Measurements from ENCODE around the gene CHAF1B.
"Not testable (repeated sequence)": the region's sequence is repeated elsewhere in the genome, so short reads cannot be mapped to it uniquely, and the experiment has no call there.

Gene CHAF1B

GRCh38 chr21:36385233-36386030 is at the start of gene CHAF1B:
Gene CHAF1B, plus strand, starts transcription at chr21:36385392. Its CDS starts 745 bp downstream, at chr21:36386137.
- peak; percentile 72 for DNase-seq (ENCODE audit: low spot score)

GRCh38 chr21:36337099-36337509 is 48.1 kb upstream of the CHAF1B start:
- no peak for DNase-seq (ENCODE audit: low spot score)

- DNase-seq (ENCODE audit: low spot score) = no peak
These were observed 46.2 kb upstream of the CHAF1B start for GRCh38 chr21:36338975-36339374.

- not testable (repeated sequence) for DNase-seq (ENCODE audit: low spot score)
These were observed 42.6 kb upstream of the CHAF1B start for GRCh38 chr21:36342581-36342980.

- DNase-seq (ENCODE audit: low spot score) = no peak
These were observed 40.3 kb upstream of the CHAF1B start for GRCh38 chr21:36344931-36345330.

GRCh38 chr21:36347278-36347961 is 37.8 kb upstream of the CHAF1B start:
- DNase-seq (ENCODE audit: low spot score) = no peak

GRCh38 chr21:36347962-36348328 is 37.2 kb upstream of the CHAF1B start:
- DNase-seq (ENCODE audit: low spot score) = no peak

GRCh38 chr21:36349315-36349714 is 35.9 kb upstream of the CHAF1B start:
- no peak for DNase-seq (ENCODE audit: low spot score)

- no peak for DNase-seq (ENCODE audit: low spot score)
These were observed 34.8 kb upstream of the CHAF1B start for GRCh38 chr21:36350282-36350910.

GRCh38 chr21:36354918-36355680 is 30.1 kb upstream of the CHAF1B start:
- no peak for DNase-seq (ENCODE audit: low spot score)

- no peak for DNase-seq (ENCODE audit: low spot score)
These were observed 29.3 kb upstream of the CHAF1B start for GRCh38 chr21:36355868-36356267.

GRCh38 chr21:36359185-36359584 is 26.0 kb upstream of the CHAF1B start:
- no peak for DNase-seq (ENCODE audit: low spot score)

GRCh38 chr21:36369064-36369685 is 16.0 kb upstream of the CHAF1B start:
- DNase-seq (ENCODE audit: low spot score) = no peak

GRCh38 chr21:36375994-36376393 is 9.2 kb upstream of the CHAF1B start:
- DNase-seq (ENCODE audit: low spot score) = no peak

- no peak for DNase-seq (ENCODE audit: low spot score)
These were observed 7.8 kb upstream of the CHAF1B start for GRCh38 chr21:36377391-36377842.

GRCh38 chr21:36379251-36379650 is 5.9 kb upstream of the CHAF1B start:
- DNase-seq (ENCODE audit: low spot score) = no peak

GRCh38 chr21:36381841-36382589 is 3.2 kb upstream of the CHAF1B start:
- no peak for DNase-seq (ENCODE audit: low spot score)

- DNase-seq (ENCODE audit: low spot score) = not testable (repeated sequence)
These were observed 2.5 kb upstream of the CHAF1B start for GRCh38 chr21:36382722-36383121.

GRCh38 chr21:36384885-36385232 is 333 bp upstream of the CHAF1B start:
- no peak for DNase-seq (ENCODE audit: low spot score)

- DNase-seq (ENCODE audit: low spot score) = no peak
These were observed 945 bp downstream of the CHAF1B start for GRCh38 chr21:36386031-36386642.

- DNase-seq (ENCODE audit: low spot score) = no peak
These were observed 2.9 kb downstream of the CHAF1B start for GRCh38 chr21:36388096-36388495.

Measured in CD4-positive, alpha-beta T cell treated with Interleukin-15 for 4 hours (primary cell).